GM19395 (cell line): ENCODE results near the gene BMP8B.
"Not testable (repeated sequence)": the region's sequence is repeated elsewhere in the genome, so short reads cannot be mapped to it uniquely, and the experiment has no call there.

ENCODE experiments used
- ATAC-seq: cut with Tn5 transposase; IDR thresholded peaks from one replicate; pipeline ENCODE4 v1.9.1; 2021; ENCODE audit warnings: mild to moderate bottlenecking, moderate library complexity; ENCODE audit not compliant: unreplicated experiment

BMP8B gene

DNA sequence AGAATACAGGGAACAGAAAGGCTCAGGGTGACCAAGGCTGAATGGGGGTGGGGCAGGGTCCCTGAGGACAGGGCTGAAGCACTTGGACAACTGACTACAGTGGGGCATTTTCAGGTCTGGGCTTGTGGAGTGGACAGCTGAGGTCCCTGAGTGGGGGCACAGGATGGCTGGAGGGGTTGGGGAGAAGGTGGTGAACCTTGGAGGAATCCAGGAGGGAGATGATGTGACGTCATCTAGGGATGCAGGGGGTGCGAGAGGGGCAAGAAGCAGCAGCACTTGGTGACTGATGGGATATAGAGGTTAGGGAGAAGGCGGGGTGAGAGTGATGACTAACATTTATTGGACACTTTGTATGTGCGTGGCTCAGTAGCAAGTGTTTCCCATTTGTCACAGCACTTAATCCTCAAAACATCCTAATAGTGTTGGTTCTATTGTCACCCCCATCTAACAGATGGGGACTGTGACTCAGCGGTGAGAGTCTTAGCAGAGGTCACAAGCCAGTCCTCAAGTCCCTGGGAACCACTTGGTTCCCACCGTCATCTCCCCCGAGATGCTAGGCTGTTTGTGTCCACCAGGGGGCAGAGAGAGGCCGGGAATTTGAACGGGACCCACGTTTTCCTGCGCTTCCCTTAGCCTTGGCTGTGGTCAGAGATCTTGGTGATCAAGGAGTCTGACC, 27.9 kb upstream of the BMP8B start:
- ATAC-seq, result peak; percentile 47

DNA sequence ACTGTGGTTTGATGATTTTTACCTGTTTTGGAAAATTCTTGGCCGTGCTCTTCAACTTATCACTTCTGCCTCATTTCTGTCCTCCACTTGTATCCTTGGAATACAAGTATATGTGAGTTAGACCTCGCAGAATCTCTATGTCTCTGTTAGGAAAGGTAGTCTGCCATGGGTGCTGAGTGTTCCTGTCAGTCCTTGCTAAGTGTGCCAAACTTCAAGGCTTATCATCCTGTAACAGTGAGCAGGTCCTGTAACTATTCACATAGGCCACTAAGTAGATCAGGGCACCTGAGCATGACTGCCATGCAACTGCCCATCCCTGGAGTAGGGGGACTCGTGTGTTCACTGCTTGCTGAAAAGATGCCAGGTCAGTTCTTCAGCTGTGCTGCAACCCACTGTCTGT, 24.2 kb upstream of the BMP8B start:
- ATAC-seq, result no peak

DNA sequence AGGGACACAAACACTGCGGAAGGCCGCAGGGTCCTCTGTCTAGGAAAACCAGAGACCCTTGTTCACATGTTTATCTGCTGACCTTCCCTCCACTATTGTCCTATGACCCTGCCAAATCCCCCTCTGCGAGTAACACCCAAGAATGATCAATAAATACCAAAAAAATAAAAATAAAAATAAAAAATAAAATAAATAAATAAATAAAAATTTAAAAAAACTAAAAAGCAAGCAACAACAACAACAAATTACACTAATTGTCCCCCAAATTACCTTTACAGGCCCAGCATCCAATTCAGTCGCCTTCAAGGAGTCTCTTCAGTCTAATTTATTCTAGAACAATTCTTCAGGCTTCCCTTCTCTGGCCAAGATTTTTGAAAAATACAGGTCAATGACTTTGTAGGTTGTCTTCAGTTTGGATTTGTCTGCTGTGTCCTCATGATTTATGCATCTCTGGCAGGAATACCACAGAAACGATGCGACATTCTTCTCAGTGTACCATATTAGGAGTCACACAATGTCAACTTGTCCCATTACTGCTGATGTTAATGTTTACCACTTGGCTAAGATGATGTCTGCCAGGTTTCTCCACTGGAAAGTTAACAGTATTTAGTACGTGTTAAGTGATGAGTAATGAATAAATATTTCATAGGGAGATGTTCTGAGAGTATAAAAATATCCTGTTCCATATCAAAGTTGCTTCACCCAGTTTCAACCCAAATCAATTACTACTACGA, 20.3 kb upstream of the BMP8B start:
- no peak for ATAC-seq

DNA sequence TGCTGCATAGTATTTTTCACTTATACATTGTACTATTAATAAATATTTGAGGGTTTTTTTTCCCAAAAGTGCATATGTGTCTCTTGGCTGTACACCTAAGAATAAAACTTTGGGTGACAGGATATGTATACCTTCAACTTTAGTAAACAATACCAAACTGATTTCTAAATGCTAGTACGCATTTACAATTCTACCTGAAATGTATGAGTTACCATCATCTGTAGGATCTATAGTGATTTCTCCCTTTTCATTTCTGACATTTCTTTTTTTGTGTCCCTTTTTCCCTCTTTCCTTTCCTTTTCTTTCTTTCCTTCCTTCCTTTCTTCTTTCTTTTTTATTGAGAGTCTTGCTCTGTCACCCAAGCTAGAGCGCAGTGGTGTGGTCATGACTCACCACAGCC, 16.7 kb upstream of the BMP8B start:
- ATAC-seq, result no peak

DNA sequence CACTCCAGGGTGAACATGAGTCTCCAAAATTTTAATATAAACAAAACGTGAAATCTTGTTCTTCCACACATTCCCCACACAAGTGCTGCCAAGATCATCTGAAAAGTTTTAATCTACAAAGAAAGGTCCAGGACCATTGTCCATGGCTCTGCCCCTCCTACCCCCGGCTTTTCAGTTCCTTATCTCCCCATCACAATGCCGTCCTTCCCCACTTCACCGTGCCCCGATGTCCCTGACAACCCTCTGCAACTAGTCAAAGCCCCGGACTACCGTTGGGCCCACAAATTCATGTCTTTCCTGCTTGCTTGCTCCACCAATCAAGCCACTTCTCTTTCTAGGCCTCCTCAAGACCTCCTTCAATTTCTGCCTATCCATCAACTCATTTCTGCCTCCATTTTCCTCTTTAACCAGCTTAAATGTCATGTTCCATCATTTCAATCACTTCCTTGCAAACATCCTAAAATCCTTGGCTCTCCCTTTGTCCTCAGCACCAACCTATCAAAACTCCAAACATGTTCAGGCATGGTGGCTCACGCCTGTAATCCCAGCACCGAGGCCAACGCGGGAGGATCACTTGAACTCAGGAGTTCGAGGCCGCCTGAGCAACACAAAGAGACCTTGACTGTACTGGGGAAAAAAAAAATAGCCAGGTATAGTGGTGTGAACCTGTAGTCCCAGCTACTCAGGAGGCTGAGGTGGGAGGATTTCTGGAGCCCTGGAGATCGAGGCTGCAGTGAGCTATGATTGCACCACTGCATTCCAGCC, 14.0 kb upstream of the BMP8B start:
- ATAC-seq, result no peak

DNA sequence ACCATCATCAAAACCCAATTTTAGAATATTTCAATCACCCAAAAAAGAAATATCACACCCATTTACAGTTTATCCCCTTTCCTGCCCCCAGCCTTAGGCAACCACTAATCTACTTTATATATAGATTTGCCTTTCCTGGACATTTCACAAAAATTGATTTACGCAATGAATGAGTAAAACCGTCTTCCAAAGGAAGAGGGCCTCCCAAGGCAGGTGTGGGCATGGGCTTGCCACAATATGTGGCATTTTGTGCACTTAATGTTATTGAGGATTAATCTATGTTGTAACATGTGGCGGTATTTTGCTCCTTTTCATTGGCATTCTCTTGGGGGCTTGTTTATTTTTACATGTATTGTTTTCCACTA, 11.8 kb upstream of the BMP8B start:
- ATAC-seq, result no peak

DNA sequence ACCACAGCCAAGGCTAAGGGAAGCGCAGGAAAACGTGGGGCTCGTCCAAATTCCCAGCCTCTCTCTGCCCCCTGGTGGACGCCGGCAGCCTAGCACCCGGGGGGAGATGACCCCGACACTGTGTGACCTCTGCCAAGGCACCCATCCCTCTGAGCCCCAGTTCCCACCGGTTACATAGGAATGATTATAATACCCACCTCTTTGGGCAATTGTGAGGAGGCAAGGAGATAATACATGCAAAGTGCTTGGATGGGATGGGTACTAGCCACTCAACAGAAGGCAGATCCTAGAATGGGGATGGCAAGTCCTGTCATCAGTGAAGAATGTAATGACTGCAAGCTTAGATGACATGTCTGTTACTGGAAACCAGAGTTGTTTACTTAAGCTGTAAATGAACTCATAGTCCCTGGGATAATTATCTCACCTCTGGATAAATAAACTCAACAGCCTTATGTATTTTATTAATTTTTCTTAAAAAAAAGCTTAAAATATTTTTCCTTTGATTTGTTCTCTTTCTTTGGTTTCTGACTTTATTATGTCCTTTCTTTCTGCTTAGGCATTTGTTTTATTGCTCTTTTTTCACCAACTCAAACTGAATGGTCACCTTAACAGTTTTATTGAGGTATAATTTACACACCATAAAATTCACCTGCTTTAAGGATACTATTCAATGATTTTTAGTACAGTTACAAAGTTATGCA, 11.3 kb upstream of the BMP8B start:
- peak; percentile 56 for ATAC-seq

DNA sequence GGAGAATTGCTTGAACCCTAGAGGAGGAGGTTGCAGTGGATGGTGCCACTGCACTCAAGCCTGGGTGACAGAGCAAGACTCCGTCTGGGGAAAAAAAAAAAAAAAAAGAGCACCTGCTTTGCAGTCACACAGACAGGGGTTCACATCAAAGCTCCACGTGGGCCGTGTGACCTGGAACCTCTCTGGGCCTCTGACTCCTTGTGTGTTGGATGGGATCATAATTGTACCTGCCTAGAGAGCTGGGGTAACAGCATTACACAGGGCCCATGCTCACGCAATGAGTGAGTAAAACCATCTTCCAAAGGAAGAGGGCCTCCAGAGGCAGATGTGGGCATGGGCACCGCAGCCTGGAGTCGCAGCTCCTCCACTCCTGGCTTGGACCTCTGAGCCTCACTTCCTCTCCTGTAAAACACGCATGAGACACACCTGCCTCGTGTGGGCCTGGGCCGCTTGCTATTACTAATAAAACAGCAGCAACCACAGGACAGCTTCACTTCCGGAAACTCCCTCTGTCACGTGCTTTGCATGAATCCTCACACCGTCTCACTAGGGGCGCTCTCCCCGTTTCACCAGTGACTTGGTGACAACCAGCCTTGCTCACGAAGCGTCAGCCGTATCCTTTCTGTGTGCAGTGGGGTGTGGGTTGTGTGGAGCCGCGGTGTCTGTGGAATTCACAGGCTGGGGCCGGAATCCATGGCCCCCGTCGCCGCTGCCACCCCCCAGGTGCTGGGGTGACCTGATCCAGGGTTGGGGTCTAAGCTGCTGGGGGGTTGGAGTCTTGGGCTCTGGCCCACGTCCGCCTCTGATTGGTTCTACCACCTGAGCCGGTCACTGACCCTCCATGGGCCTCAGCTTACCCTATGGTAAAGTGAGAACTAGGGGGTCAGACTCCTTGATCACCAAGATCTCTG, 10.4 kb upstream of the BMP8B start:
- peak; percentile 85 for ATAC-seq

DNA sequence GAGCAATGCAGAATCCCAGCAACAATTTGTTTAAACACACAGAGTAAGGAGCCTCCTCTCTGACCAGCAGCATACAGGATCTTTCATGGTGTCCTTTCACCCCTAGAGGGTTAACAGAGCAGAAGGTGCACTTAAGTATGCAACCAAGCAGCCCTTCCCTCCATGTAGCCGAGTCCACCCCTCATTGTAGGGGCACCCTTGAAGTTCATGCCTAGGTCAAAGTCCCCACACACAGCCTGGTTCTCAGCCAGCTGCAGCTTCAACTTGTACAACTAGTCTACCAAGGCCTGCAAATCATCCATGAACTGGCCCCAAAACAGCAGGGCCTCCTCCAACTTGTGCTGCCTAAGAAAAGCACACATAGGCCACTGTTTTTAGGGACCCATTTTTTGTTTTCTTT, 7.0 kb upstream of the BMP8B start:
- ATAC-seq, result no peak

DNA sequence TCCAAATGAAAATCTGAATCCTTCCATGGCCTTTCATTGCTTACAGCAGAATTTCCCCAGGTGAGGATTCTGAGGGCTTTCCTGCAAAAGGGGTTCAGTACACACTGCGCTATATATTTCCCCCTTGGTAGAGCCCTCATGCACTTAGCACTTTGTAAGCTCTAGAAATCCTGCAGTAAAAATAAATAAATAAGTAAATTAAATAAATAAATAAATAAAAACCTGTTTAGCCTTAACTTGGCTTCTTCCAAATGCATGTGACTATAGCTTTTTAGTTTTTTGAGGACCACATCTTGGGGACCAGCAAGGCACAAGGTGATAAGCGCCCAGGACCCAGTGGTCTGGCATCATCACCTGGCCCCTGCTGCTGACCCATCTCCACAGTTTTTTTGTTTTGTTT, 3.2 kb upstream of the BMP8B start:
- no peak for ATAC-seq

DNA sequence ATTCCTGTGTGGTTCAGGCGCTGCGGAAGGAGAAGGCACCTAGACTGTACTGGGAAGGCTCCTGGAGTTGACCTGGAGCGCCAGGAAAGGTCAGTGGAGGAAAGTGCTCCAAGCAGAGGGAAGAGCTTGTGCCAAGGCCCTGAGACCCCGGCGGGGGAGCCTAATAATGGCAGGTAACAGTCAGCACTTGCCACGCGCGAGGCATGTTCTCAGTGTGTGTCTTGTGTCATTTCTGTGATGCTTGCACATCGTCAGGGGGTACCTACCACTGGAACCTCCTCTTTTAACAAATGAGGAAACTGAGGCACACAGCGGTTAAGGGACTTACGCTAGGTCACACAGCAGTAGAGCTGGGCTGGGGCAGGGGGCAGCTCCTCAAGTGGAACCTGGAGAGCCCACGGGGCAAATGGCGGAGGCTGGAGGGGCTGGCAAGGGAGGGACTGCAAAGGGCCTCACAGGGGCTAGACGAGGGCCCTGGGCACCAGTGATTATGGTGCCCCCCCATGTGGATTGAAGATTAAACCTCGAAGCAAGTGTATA, 976 bp upstream of the BMP8B start:
- no peak for ATAC-seq

DNA sequence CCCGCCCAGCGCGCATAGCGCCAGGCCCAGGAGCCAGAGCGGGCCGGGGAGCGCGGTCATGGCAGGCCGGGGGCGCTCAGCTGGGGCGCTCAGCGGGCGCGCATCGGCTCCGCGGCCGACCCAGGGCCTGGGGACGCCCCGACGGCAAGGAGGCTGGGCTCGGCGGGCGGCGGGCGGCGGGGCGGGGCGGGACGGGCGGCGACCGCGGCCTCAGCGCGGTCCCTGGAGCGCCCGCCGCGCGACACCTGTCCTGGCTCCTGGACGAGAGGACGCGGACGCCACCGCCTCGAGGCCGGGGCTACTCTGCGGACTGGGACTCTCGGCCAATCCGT, 273 bp downstream of the BMP8B start:
- ATAC-seq, result peak; percentile 23

DNA sequence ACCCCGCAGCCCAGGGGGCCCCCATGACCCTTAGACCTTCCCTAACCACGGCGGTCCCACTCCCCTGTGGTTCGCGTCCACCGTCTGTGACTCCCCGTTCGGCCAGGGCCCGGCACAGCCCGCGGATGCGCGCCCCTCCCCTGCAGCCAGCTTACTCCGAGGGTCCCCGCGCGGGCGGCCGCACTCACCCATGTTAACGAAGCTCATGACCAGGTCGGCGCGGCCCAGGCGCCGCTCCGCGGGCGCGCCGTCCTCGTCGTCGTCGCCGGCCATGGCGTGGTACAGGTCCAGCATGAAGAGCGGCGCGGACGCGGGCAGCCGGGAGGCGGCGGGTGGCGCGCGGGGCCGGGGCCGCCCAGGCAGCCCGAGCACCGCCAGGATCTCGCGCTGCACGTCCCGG, 701 bp downstream of the BMP8B start:
- not testable (repeated sequence) for ATAC-seq

DNA sequence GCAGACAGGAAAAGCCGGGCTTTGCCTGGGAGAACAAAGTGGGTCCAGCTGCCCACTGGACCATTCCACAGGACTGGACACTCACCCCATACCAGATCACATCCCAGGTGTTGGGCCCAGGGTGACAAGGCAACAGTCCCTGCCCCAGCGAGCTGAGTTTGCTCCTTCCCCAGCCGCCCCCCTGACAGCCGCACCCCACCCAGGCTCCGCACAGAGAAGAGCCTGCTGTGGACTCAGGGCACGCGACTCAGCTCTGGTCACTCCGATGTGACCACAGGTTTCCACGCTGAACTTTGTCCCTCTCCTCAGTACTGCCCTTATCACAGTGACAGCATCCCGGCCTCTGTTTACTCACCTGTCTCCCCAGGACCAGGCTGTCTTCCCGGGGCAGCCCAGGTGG, 1.2 kb downstream of the BMP8B start:
- no peak for ATAC-seq

DNA sequence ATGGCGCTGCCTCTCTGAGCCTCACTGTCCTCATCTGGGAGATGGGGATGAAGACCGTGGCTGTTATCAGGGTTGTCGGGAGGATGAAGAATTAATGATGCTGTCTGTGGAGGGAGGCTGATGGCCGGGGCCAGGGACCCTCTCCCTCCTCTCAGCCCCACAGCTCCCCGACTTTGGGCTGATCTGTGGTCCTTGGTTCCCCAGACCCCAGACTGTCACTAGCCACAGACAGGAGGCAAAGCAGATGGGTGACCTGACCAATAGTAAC, 1.6 kb downstream of the BMP8B start:
- ATAC-seq, result not testable (repeated sequence)

DNA sequence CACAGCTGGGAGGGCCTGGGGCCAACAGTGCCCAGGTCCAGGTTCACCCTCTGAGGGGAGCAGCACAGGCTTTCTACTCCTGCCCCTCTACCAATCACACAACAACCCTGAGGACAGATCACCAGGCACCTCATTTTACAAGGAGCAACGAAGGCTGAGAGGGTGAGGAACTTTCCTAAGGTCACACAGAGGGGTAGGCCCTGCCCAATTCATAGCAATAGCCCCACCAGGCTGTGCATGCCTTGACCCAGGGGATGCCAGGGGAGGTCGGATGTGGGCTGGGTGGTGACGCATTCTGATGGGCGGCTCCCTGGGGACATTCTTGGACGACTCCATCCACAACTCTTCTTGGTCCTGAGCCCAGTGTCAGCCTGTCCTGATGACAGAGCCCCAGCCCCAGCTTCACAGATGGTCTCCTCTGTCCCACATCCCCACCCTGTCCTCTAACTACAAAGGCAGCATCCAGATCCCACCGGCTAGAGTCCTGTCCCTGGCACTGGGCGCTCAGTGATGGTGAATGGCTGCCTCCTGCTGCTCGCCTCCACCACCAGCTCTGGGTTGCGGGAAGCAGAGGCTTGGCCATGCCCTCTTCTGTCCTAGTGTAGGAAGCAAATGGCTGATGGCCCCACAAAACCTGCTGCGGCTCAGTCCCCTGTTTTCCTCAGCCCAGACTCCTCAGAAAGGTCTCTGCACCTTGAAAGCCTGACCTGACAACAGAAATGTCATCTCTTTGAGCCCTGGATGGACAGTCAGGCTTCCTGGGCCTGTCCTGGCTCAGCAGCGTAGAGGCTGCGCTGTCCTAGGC, 2.2 kb downstream of the BMP8B start:
- not testable (repeated sequence) for ATAC-seq

DNA sequence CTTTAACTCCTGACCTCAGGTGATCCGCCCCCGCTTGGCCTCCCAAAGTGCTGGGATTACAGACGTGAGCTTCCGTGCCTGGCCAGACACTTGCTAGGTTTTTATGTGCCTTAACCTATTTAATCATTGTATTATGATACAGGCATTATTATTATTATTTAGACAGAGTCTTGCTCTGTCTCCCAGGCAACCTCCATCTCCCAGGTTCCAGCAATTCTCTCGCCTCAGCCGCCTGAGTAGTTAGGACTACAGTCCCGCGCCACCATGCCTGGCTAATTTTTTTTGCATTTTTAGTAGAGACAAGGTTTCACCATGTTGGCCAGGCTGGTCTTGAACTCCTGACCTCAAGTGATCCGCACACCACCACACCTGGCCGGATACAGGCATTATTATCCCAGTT, 6.0 kb downstream of the BMP8B start:
- not testable (repeated sequence) for ATAC-seq

DNA sequence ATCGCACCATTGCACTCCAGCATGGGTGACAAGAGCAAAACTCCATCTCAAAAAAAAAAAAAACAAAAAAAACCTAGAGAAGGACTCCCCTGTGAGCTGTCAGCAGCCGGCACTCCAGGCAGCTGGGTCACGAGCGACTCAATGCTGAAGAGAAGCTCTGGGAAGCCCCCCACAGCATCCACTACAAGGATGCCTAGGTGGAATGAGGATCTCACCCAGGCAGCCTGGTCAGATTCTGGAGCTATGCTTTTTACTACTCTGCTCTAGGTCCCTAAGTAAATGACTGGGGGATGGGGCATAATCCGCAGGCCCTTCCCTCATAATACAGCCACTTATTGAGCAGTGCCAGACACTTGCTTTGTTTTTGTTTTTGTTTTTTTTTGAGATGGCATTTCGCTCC, 6.6 kb downstream of the BMP8B start:
- no peak for ATAC-seq

DNA sequence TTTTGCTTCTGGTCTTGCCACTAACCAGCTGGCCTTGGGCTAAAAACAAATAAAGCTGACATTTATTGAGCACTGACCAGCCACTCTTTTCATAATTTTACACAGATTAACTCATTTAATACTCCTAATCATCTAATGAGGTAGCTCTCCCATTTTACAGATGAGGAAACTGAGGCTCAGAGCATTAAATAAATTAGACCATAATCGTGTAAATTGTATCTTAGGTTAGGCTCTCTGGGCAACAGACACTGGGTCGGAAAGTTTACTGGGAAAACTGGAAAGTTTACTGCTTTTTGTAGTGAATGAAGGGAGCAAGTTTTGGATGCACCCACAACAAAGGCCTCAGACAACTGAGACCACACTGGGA, 7.3 kb downstream of the BMP8B start:
- no peak for ATAC-seq

DNA sequence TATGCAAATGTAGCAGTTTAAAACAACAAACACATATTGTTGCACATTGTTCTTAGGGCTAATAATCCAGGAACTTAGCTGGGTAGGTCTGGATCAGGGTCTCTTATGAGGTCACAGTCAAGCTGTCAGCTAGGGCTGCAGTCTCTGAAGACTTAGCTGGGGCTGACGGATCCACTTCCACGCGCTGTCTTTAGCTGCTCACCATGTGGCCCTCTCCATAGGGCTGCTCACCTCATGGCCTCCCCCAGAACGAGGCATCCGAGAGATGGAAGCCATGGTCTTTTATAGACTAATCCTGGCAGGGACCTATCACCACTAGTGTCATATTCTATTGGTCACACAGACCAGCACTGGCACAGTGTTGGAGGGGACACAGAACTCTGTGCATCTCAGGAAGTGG, 8.8 kb downstream of the BMP8B start:
- ATAC-seq, result no peak
